ENCODE data around the gene UBE2Q1.

The UBE2Q1 gene

DNA sequence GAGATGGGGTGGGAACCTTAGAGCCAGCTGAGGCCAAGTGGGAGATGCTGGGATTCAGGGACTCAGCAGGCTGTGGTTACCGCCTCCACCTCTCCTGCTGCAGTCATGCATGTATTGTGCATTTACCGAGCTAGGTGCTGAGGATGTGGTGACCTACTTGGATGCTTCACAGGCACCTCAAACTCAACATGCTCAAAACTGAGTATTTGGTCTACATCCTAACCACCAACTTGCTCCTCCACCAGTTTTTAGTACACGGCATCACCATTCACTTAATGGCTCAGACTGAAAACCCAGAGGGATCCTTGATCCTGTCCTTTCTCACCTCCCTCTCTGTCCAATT, 14.7 kb upstream of the UBE2Q1 start:
- Histone ChIP-seq H3K27me3 (peaks cover 0 to 41% of the 10 kb centered on the region in 2 donors), H3K4me1 (peaks cover 0 to 4% (median under 1%) of the 10 kb centered on the region in 4 donors), H3K27ac (no peak overlapping the region), H3K36me3 (peaks cover 0 to 6% (median 0%) of the 10 kb centered on the region in 3 donors), H3K9me3 (no peaks in the 10 kb centered on the region), H3K4me3 (no peak overlapping the region)
- intact Hi-C loops (cut with DNase I; ENCODE audit: low total_unique reads), result no loop called here
- no peak for DNase-seq
- TF ChIP-seq, protein P1, sequence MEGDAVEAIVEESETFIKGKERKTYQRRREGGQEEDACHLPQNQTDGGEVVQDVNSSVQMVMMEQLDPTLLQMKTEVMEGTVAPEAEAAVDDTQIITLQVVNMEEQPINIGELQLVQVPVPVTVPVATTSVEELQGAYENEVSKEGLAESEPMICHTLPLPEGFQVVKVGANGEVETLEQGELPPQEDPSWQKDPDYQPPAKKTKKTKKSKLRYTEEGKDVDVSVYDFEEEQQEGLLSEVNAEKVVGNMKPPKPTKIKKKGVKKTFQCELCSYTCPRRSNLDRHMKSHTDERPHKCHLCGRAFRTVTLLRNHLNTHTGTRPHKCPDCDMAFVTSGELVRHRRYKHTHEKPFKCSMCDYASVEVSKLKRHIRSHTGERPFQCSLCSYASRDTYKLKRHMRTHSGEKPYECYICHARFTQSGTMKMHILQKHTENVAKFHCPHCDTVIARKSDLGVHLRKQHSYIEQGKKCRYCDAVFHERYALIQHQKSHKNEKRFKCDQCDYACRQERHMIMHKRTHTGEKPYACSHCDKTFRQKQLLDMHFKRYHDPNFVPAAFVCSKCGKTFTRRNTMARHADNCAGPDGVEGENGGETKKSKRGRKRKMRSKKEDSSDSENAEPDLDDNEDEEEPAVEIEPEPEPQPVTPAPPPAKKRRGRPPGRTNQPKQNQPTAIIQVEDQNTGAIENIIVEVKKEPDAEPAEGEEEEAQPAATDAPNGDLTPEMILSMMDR (IDR thresholded peaks at IDR 0.05), result no peak

DNA sequence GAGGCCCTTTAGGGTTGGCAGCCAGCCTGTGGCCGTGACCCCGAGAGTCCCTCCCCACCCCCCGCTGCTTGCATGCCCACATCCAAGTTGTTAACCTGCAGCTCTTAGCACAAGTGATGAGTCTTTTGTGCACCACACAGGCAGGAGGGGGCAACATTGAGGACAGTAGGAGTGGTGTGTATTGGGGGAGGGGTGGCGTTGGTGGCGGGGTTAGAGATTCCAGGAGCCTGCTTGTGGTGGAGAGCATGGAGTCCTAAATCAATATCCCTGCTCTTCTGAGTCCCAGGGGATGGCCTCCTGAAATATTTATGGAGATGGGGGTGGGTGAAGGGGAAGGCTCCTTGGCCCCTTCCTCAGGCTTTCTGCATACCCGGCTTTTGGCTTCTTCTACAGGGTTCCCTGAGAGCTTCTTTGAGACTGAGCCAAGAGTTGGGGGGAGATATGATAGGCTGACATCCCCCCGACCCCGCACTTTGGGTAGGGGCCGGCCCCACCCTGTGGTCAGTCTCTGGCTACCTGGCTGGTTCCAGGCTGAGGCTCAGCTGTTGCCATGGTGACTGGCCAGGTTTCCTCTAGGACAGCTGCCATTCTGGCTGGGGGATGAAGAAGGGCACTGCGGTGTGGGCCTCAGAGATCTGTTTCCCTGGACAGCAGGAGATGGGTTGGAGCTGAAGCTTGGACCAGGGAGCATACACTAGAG, 14.2 kb upstream of the UBE2Q1 start:
- TF ChIP-seq, protein P1 (IDR thresholded peaks at IDR 0.05), result no peak
- H3K27ac ChIP-seq, result no peak overlapping the region
- H3K9me3 ChIP-seq, result no peaks in the 10 kb centered on the region
- peaks cover 0 to 9% (median 2%) of the 10 kb centered on the region in 4 donors for H3K4me1 ChIP-seq
- no peak overlapping the region for H3K4me3 ChIP-seq
- DNase-seq, result no peak
- peaks cover 0 to 1% (median 0%) of the 10 kb centered on the region in 3 donors for H3K36me3 ChIP-seq
- H3K27me3 ChIP-seq, result peaks cover 0 to 47% of the 10 kb centered on the region in 2 donors
- intact Hi-C loops (cut with DNase I; ENCODE audit: low total_unique reads), result no loop called here

DNA sequence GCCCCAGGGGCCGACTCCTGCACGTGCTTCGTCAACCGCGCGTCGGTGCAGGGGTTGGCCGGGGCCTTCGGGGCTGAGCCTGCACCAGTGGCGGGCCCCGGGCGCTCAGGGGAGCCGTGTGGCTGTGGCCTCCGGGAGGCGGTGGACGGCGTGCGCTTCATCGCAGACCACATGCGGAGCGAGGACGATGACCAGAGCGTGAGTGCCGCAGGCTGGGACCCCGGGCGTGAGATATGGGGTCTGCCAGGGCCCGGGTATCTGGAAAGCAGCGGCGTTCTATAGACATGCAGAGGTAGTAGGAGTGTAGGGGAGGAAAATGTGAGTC, 13.5 kb upstream of the UBE2Q1 start:
- no peak for DNase-seq
- H3K36me3 ChIP-seq, result no peaks in the 10 kb centered on the region
- H3K4me3 ChIP-seq, result no peak overlapping the region
- peaks cover 0 to 54% of the 10 kb centered on the region in 2 donors for H3K27me3 ChIP-seq
- TF ChIP-seq, protein P1 (IDR thresholded peaks at IDR 0.05), result no peak
- intact Hi-C loops (cut with DNase I; ENCODE audit: low total_unique reads), result no loop called here
- H3K27ac ChIP-seq, result no peak overlapping the region
- H3K4me1 ChIP-seq, result peaks cover 0 to 12% (median 2%) of the 10 kb centered on the region in 4 donors
- no peaks in the 10 kb centered on the region for H3K9me3 ChIP-seq

DNA sequence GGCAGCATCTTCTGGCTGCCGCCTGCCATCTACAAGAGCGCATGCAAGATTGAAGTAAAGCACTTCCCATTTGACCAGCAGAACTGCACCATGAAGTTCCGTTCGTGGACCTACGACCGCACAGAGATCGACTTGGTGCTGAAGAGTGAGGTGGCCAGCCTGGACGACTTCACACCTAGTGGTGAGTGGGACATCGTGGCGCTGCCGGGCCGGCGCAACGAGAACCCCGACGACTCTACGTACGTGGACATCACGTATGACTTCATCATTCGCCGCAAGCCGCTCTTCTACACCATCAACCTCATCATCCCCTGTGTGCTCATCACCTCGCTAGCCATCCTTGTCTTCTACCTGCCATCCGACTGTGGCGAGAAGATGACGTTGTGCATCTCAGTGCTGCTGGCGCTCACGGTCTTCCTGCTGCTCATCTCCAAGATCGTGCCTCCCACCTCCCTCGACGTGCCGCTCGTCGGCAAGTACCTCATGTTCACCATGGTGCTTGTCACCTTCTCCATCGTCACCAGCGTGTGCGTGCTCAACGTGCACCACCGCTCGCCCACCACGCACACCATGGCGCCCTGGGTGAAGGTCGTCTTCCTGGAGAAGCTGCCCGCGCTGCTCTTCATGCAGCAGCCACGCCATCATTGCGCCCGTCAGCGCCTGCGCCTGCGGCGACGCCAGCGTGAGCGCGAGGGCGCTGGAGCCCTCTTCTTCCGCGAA, 12.9 kb upstream of the UBE2Q1 start:
- intact Hi-C loops (cut with DNase I; ENCODE audit: low total_unique reads), result no loop called here
- TF ChIP-seq, protein P1 (IDR thresholded peaks at IDR 0.05), result no peak
- no peak overlapping the region for H3K4me3 ChIP-seq
- no peak for DNase-seq
- H3K9me3 ChIP-seq, result no peaks in the 10 kb centered on the region
- H3K27ac ChIP-seq, result no peak overlapping the region
- peaks cover 0 to 57% of the 10 kb centered on the region in 2 donors for H3K27me3 ChIP-seq
- H3K4me1 ChIP-seq, result peaks cover 0 to 12% (median 2%) of the 10 kb centered on the region in 4 donors
- H3K36me3 ChIP-seq, result no peaks in the 10 kb centered on the region

DNA sequence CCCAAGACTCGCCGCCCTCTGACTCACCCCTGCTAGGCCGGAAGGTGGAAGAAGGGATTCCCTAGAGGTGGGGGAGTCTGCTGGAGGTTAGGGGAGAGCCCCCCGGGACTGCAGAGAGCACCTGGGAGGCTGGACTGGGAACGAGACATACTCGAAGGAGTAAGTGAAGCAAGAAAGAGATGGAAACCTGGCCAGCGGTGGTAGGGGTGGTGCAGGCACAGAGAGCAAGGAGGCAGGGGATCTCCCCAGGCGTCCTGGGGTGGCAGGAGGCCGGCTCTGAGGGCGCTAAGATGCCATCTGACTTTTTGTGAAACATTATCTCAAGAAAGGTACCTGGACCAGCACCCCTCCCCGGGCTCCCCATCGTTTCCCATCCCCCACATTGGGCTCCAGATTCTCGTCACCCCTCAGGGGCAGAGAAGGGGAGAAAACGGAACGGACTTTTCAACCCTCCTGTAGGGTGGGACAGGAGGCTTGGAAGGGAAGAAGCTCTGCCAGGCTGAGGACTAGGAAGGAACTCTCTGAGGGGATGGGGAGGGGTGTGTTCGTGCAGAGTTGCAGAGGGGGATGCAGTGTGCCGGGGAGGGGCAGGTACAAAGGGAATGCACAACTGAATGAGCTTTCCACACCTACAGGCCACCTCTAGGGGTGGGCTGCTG, 9.8 kb upstream of the UBE2Q1 start:
- H3K9me3 ChIP-seq, result no peaks in the 10 kb centered on the region
- peak overlapping the region in 1 of 2 donors; percentile 7 for H3K4me3 ChIP-seq
- TF ChIP-seq, protein P1 (IDR thresholded peaks at IDR 0.05), result no peak
- no peak for DNase-seq
- H3K27me3 ChIP-seq, result peaks cover 0 to 55% of the 10 kb centered on the region in 2 donors
- intact Hi-C loops (cut with DNase I; ENCODE audit: low total_unique reads), result loop anchor here (10.0 kb wide), 1 partner anchor 57 kb away; no protein-coding TSS in a partner anchor
- H3K4me1 ChIP-seq, result peaks cover 0 to 12% (median 2%) of the 10 kb centered on the region in 4 donors
- no peaks in the 10 kb centered on the region for H3K36me3 ChIP-seq
- no peak overlapping the region for H3K27ac ChIP-seq
